Mesenchymal stem cell (in vitro differentiated cells and primary cell): ENCODE data around the gene RARB.

ENCODE experiments used
- DNase-seq: peaks from one replicate; pipeline ENCODE4 v3.0.0-alpha.2; 2013
- H2AFZ ChIP-seq: one replicate; pipeline ENCODE4 v1.6.1; 2013; ENCODE audit warnings: low read depth, mild to moderate bottlenecking, control low read depth, inconsistent platforms, low read length, moderate library complexity
- H2AK5ac ChIP-seq: 2 replicates; pipeline ENCODE4 v1.6.1; 2013; ENCODE audit warnings: low read length, moderate library complexity, mild to moderate bottlenecking, inconsistent platforms; ENCODE audit not compliant: severe bottlenecking
- H2BK120ac ChIP-seq: one replicate; pipeline ENCODE4 v1.6.1; 2013; ENCODE audit warnings: low read depth, mild to moderate bottlenecking, inconsistent platforms, low read length, moderate library complexity
- H2BK12ac ChIP-seq, 2 experiments: one replicate each; pipeline ENCODE4 v1.6.1; 2013; ENCODE audit warnings: inconsistent platforms in 2 of 2, low read length in 2 of 2, mild to moderate bottlenecking in 2 of 2, moderate library complexity in 2 of 2, control low read depth in 1 of 2
- H2BK15ac ChIP-seq: one replicate; pipeline ENCODE4 v1.6.1; 2013; ENCODE audit warnings: mild to moderate bottlenecking, low read depth, inconsistent platforms; ENCODE audit not compliant: poor library complexity, severe bottlenecking
- H2BK5ac ChIP-seq: 2 replicates; pipeline ENCODE4 v1.6.1; 2013; ENCODE audit warnings: low read depth, mild to moderate bottlenecking, low read length, control low read depth, inconsistent platforms; ENCODE audit not compliant: poor library complexity, severe bottlenecking
- H3K14ac ChIP-seq, 2 experiments: one replicate each; pipeline ENCODE4 v1.6.1; 2013; ENCODE audit warnings: inconsistent platforms in 2 of 2, low read length in 2 of 2, control low read depth in 1 of 2, mild to moderate bottlenecking in 1 of 2, moderate library complexity in 1 of 2
- H3K18ac ChIP-seq, 2 experiments: one replicate each; pipeline ENCODE4 v1.6.1; 2013; ENCODE audit warnings: inconsistent platforms in 2 of 2, low read length in 2 of 2, control low read depth in 1 of 2, low read depth in 1 of 2, mild to moderate bottlenecking in 1 of 2
- H3K23ac ChIP-seq, 2 experiments: one replicate each; pipeline ENCODE4 v1.6.1; 2013; ENCODE audit warnings: inconsistent platforms in 2 of 2, low read length in 2 of 2, mild to moderate bottlenecking in 2 of 2, moderate library complexity in 2 of 2, control low read depth in 1 of 2
- H3K27ac ChIP-seq: 2 replicates; pipeline ENCODE4 v1.5.1; 2013; ENCODE audit warnings: mild to moderate bottlenecking, moderate library complexity, low read length, control low read depth, inconsistent platforms; ENCODE audit not compliant: poor library complexity, severe bottlenecking
- H3K27me3 ChIP-seq, 2 experiments: 2 replicates each; pipeline versions ENCODE4 v1.6.1 to v1.7.0; 2013; ENCODE audit warnings: low read length in 2 of 2, mild to moderate bottlenecking in 2 of 2, moderate library complexity in 2 of 2, control low read depth in 1 of 2, inconsistent platforms in 1 of 2; ENCODE audit not compliant: control insufficient read depth in 1 of 2, insufficient read depth in 1 of 2
- H3K36me3 ChIP-seq, 2 experiments: 2 replicates each; pipeline versions ENCODE4 v1.6.1 to v1.7.0; 2013; ENCODE audit warnings: low read length in 2 of 2, control low read depth in 1 of 2, inconsistent platforms in 1 of 2, low read depth in 1 of 2, mild to moderate bottlenecking in 1 of 2; ENCODE audit not compliant: insufficient read depth in 2 of 2, control insufficient read depth in 1 of 2
- H3K4ac ChIP-seq, 2 experiments: one replicate each; pipeline ENCODE4 v1.6.1; 2013; ENCODE audit warnings: inconsistent platforms in 2 of 2, low read length in 2 of 2, mild to moderate bottlenecking in 2 of 2, moderate library complexity in 2 of 2, control low read depth in 1 of 2, low read depth in 1 of 2
- H3K4me1 ChIP-seq: 2 replicates; pipeline ENCODE4 v1.6.1; 2013; ENCODE audit warnings: low read depth, low read length, control low read depth; ENCODE audit not compliant: control insufficient read depth, insufficient read depth
- H3K4me2 ChIP-seq: 2 replicates; pipeline ENCODE4 v1.6.1; 2013; ENCODE audit warnings: low read length, mild to moderate bottlenecking, inconsistent platforms; ENCODE audit not compliant: poor library complexity, severe bottlenecking
- H3K4me3 ChIP-seq, 2 experiments: 2 replicates each; pipeline versions ENCODE4 v1.5.1 to v1.7.0; 2013; ENCODE audit warnings: low read length in 2 of 2, mild to moderate bottlenecking in 2 of 2, control low read depth in 1 of 2, low read depth in 1 of 2; ENCODE audit not compliant: insufficient read depth in 1 of 2
- H3K79me1 ChIP-seq: replicated peaks from 2 replicates; pipeline ENCODE4 v1.6.1; 2013; ENCODE audit warnings: mild to moderate bottlenecking, control low read depth, low read length, inconsistent platforms; ENCODE audit not compliant: poor library complexity, severe bottlenecking
- H3K9ac ChIP-seq: 2 replicates; pipeline ENCODE4 v1.7.0; 2013; ENCODE audit warnings: mild to moderate bottlenecking, low read length, moderate library complexity
- H3K9me3 ChIP-seq: 2 replicates; pipeline ENCODE4 v1.7.0; 2013; ENCODE audit warnings: mild to moderate bottlenecking, low read length; ENCODE audit not compliant: control insufficient read depth
- H4K8ac ChIP-seq: one replicate; pipeline ENCODE4 v1.6.1; 2013; ENCODE audit warnings: inconsistent platforms, mild to moderate bottlenecking, low read length, moderate library complexity
- H4K91ac ChIP-seq: one replicate; pipeline ENCODE4 v1.6.1; 2013; ENCODE audit warnings: mild to moderate bottlenecking, low read length, inconsistent platforms
- WGBS: methylation state at CpG from one replicate; pipeline ENCODE4 v1.1.7; 2013; ENCODE audit warnings: mixed read lengths; 5-methylcytosine and 5-hydroxymethylcytosine counted together

The RARB gene

GRCh38 chr3:25581823-25582222 lies 153.8 kb downstream of the RARB start:
- H3K4ac ChIP-seq = peak overlapping the region; percentile 94 to 98
- H3K14ac ChIP-seq = peak overlapping the region in 1 of 2 experiments; percentile 45
- peak overlapping the region; percentile 96 for H2BK120ac ChIP-seq
- H2AK5ac ChIP-seq = peak overlapping the region; percentile 15
- H2AFZ ChIP-seq = no peak overlapping the region
- no peak overlapping the region for H2BK5ac ChIP-seq
- H3K4me3 ChIP-seq = no peak overlapping the region
- no peaks in the 10 kb centered on the region for H3K9me3 ChIP-seq
- peak overlapping the region; percentile 94 for H4K8ac ChIP-seq
- H3K4me2 ChIP-seq = no peak overlapping the region
- H3K4me1 ChIP-seq = peaks cover 13% of the 10 kb centered on the region
- H2BK12ac ChIP-seq = peak overlapping the region; percentile 97 to 100
- DNase-seq = no peak
- H3K27me3 ChIP-seq = peaks cover 0 to 30% of the 10 kb centered on the region in 2 experiments
- peak overlapping the region; percentile 96 for H2BK15ac ChIP-seq
- peak overlapping the region; percentile 88 to 95 for H3K18ac ChIP-seq
- no peak overlapping the region for H3K9ac ChIP-seq
- H3K79me1 ChIP-seq = no peaks in the 10 kb centered on the region
- H3K36me3 ChIP-seq = no peaks in the 10 kb centered on the region
- peak overlapping the region; percentile 71 for H3K27ac ChIP-seq
- H3K23ac ChIP-seq = no peak overlapping the region
- 1% methylated on average over 2 of the region's 3 CpGs for WGBS
- peak overlapping the region; percentile 94 for H4K91ac ChIP-seq

- Histone ChIP-seq H3K14ac (no peak overlapping the region), H3K4me1 (peaks cover 15% of the 10 kb centered on the region), H3K27me3 (peaks cover 0 to 30% of the 10 kb centered on the region in 2 experiments), H3K27ac (peak overlapping the region; percentile 48), H3K4me3 (no peak overlapping the region), H3K4ac (peak overlapping the region in 1 of 2 experiments; percentile 35), H4K8ac (peak overlapping the region; percentile 45), H3K4me2 (no peak overlapping the region), H2BK5ac (no peak overlapping the region), H3K79me1 (no peaks in the 10 kb centered on the region), H3K36me3 (no peaks in the 10 kb centered on the region), H3K18ac (peak overlapping the region in 1 of 2 experiments; percentile 58), H2BK12ac (peak overlapping the region in 1 of 2 experiments; percentile 49), H3K9ac (no peak overlapping the region), H4K91ac (no peak overlapping the region), H3K23ac (no peak overlapping the region), H3K9me3 (no peaks in the 10 kb centered on the region), H2BK15ac (no peak overlapping the region), H2BK120ac (no peak overlapping the region), H2AK5ac (no peak overlapping the region), H2AFZ (no peak overlapping the region)
- peak; percentile 99 for DNase-seq
- WGBS = 0% methylated on average over 2 of the region's 2 CpGs
Observed at GRCh38 chr3:25582242-25582641, 154.2 kb downstream of the RARB start.

GRCh38 chr3:25583343-25583742 lies 155.3 kb downstream of the RARB start:
- H3K4ac ChIP-seq = peak overlapping the region; percentile 57 to 66
- no peaks in the 10 kb centered on the region for H3K9me3 ChIP-seq
- peak overlapping the region; percentile 90 for H4K91ac ChIP-seq
- H3K4me1 ChIP-seq = peaks cover 15% of the 10 kb centered on the region
- H2AK5ac ChIP-seq = peak overlapping the region; percentile 78
- peaks cover 0 to 22% of the 10 kb centered on the region in 2 experiments for H3K27me3 ChIP-seq
- H3K4me3 ChIP-seq = no peak overlapping the region
- H2AFZ ChIP-seq = no peak overlapping the region
- H3K36me3 ChIP-seq = no peaks in the 10 kb centered on the region
- H3K27ac ChIP-seq = no peak overlapping the region
- H3K79me1 ChIP-seq = no peaks in the 10 kb centered on the region
- peak overlapping the region in 1 of 2 experiments; percentile 63 for H3K23ac ChIP-seq
- DNase-seq = no peak
- no peak overlapping the region for H3K9ac ChIP-seq
- H2BK120ac ChIP-seq = peak overlapping the region; percentile 50
- H2BK15ac ChIP-seq = no peak overlapping the region
- H3K14ac ChIP-seq = peak overlapping the region in 1 of 2 experiments; percentile 18
- peak overlapping the region; percentile 82 to 89 for H3K18ac ChIP-seq
- H3K4me2 ChIP-seq = no peak overlapping the region
- H2BK5ac ChIP-seq = no peak overlapping the region
- H4K8ac ChIP-seq = peak overlapping the region; percentile 35
- WGBS = 93% methylated on average over 10 of the region's 10 CpGs
- peak overlapping the region; percentile 69 to 92 for H2BK12ac ChIP-seq

- H3K4me2 ChIP-seq = no peak overlapping the region
- H3K14ac ChIP-seq = peak overlapping the region in 1 of 2 experiments; percentile 42
- H3K27me3 ChIP-seq = peaks cover 0 to 19% of the 10 kb centered on the region in 2 experiments
- no peak overlapping the region for H2AFZ ChIP-seq
- H3K9ac ChIP-seq = no peak overlapping the region
- H3K9me3 ChIP-seq = no peaks in the 10 kb centered on the region
- no peaks in the 10 kb centered on the region for H3K36me3 ChIP-seq
- H3K23ac ChIP-seq = no peak overlapping the region
- H2BK12ac ChIP-seq = peak overlapping the region; percentile 69 to 99
- WGBS = 86% methylated on average over 17 of the region's 17 CpGs
- H3K4me3 ChIP-seq = peak overlapping the region in 1 of 2 experiments; percentile 10
- H3K18ac ChIP-seq = peak overlapping the region; percentile 78 to 82
- H4K91ac ChIP-seq = no peak overlapping the region
- H2BK120ac ChIP-seq = peak overlapping the region; percentile 55
- peak overlapping the region in 1 of 2 experiments; percentile 53 for H3K4ac ChIP-seq
- peak overlapping the region; percentile 45 for H2AK5ac ChIP-seq
- H2BK5ac ChIP-seq = no peak overlapping the region
- no peak overlapping the region for H2BK15ac ChIP-seq
- no peak overlapping the region for H3K27ac ChIP-seq
- no peaks in the 10 kb centered on the region for H3K79me1 ChIP-seq
- DNase-seq = no peak
- peak overlapping the region; percentile 46 for H4K8ac ChIP-seq
- peaks cover 15% of the 10 kb centered on the region for H3K4me1 ChIP-seq
Observed at GRCh38 chr3:25584011-25584789, 156.1 kb downstream of the RARB start.
